Measurements from ENCODE around the gene UBE2H. TPM values are rescaled to one million over a fixed set of nuclear protein-coding genes. Genes with fewer than 3 reads are reported as not detected.
A peak's percentile ranks its signal among the peaks of the same experiment; 100 is the strongest.

Gene UBE2H
- total and polyA plus RNA-seq, 10 of the 15 experiments (the other 5 are each of a cell fraction or from before 2014, with no cell fraction given): 15.6 to 75.5 (median 32.8) TPM

- DNase-seq (ENCODE audit: low read depth, low spot score) (no peak), FAIRE-seq (no peak), ATAC-seq (peak; percentile 37)
- no peak overlapping the region for H3K4me3 ChIP-seq
- WGBS (ENCODE audit: insufficient coverage, insufficient replicate concordance, low lambda C conversion rate, missing lambda C conversion rate): 55% methylated on average over 8 of the region's 8 CpGs
- TF ChIP-seq BHLHE40 (IDR thresholded peaks at IDR 0.05; ENCODE audit: borderline replicate concordance in 1 of 2, low read depth in 2 of 2, low read length in 1 of 2): peak in 1 of 2 experiments; percentile 12; a peak in 1 of 4 replicates
- TF ChIP-seq DPF2 (IDR thresholded peaks at IDR 0.05): 0 out of 2 replicates have a peak, but pooled peaks have one; percentile 20
- 0 out of 2 replicates have a peak, but pooled peaks have one; percentile 28 for TF ChIP-seq NR2F1 (conservative IDR thresholded peaks at IDR 0.05)
- TF ChIP-seq, protein P1, sequence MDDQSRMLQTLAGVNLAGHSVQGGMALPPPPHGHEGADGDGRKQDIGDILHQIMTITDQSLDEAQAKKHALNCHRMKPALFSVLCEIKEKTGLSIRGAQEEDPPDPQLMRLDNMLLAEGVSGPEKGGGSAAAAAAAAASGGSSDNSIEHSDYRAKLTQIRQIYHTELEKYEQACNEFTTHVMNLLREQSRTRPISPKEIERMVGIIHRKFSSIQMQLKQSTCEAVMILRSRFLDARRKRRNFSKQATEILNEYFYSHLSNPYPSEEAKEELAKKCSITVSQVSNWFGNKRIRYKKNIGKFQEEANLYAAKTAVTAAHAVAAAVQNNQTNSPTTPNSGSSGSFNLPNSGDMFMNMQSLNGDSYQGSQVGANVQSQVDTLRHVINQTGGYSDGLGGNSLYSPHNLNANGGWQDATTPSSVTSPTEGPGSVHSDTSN (IDR thresholded peaks at IDR 0.05; ENCODE audit: insufficient replicate concordance, low read depth, low read length): no peak
- TF ChIP-seq MEF2B (IDR thresholded peaks at IDR 0.05; ENCODE audit: partially characterized antibody, poor library complexity, severe bottlenecking): peak; percentile 12
- ChIA-PET CTCF (interaction anchor here (0.6 to 1.6 kb wide), 5 partner anchors 20 to 1529 kb away, joined by 3 to 6 read pairs (median 4); no protein-coding TSS in a partner anchor), RAD21 (ENCODE audit: unreplicated experiment) (interaction anchor here (1.3 to 1.8 kb wide), 3 partner anchors 10 to 39 kb away, joined by 3 to 8 read pairs (median 5); partner anchors contain the start of gene UBE2H), SMC1A (ENCODE audit: uncharacterized antibody, unreplicated experiment) (interaction anchor here (1.1 to 1.4 kb wide), 2 partner anchors 19 to 48 kb away, joined by 3 read pairs; no protein-coding TSS in a partner anchor), POLR2A (interaction anchor here (1.2 kb wide), 1 partner anchor 18 kb away, joined by 3 read pairs; no protein-coding TSS in a partner anchor)
- H2AFZ ChIP-seq (ENCODE audit: control insufficient read depth, low read depth, low read length): peak overlapping the region; percentile 37
- H3K4me2 ChIP-seq (ENCODE audit: control insufficient read depth, insufficient read depth): no peak overlapping the region
- no peaks in the 10 kb centered on the region for H3K36me3 ChIP-seq (ENCODE audit: control insufficient read depth in 2 of 2, insufficient read depth in 2 of 2, low read length in 1 of 2)
- no peaks in the 10 kb centered on the region for H3K9me3 ChIP-seq (replicated peaks; ENCODE audit: control insufficient read depth, insufficient read depth, low read length)
- H3K4me1 ChIP-seq (ENCODE audit: control insufficient read depth, insufficient read depth, low read length): peaks cover 14% of the 10 kb centered on the region
- H3K9ac ChIP-seq (ENCODE audit: control insufficient read depth, insufficient read depth, low read length): no peak overlapping the region
- no TSS peak for BruUV-seq (replicated peaks)
- no peaks in the 10 kb centered on the region for H4K20me1 ChIP-seq (ENCODE audit: control insufficient read depth, insufficient read depth)
- H3K27me3 ChIP-seq (replicated peaks in 1 of 2; ENCODE audit: control insufficient read depth in 2 of 2, insufficient read depth in 2 of 2, low read length in 1 of 2): no peaks in the 10 kb centered on the region
- H3K27ac ChIP-seq (ENCODE audit: control insufficient read depth, insufficient read depth): no peak overlapping the region
- H3K79me2 ChIP-seq (ENCODE audit: control insufficient read depth, insufficient read depth, low read length): no peaks in the 10 kb centered on the region
- intact Hi-C loops (cut with micrococcal nuclease; ENCODE audit: unreplicated experiment) (no loop called here), in situ Hi-C loops (cut with MboI) (no loop called here)
Observed at GRCh38 chr7:129990403-129991192, 37.8 kb upstream of the UBE2H start.

All from GM12878 (cell line).